Measurements from ENCODE around the gene AQP12A.

DNA sequence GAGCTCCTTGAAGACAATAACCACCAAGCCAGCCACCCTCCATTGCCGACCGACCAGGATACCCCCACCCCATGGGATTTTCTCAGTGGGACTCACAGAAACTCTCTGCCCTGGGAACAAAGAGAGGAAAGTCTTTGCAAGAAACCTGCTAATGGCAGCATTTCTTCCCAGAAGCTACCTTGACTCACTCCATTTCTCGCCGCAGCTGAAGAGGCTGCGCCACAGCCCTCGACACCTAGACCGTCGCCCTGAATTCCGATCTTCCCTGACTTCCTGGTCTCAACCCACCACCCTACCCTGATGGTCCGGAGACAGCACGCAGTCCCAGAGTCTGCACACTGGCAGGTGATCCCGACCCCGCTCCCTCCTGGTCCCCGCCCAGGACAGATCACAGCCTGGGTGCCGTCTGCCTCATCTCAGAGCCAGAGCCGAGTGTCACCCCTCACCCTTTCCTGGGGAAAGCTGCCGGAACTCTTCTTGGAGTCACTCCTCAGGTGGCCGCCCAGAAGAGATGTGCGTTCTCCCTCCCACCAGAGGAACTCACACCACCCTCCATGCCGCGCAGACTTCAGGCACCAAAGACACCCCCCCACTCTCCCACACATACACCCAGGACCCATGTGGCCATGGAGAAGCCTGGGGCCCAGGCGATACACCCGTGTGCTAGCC, 24.6 kb downstream of the AQP12A start:
- TF ChIP-seq, protein P1, sequence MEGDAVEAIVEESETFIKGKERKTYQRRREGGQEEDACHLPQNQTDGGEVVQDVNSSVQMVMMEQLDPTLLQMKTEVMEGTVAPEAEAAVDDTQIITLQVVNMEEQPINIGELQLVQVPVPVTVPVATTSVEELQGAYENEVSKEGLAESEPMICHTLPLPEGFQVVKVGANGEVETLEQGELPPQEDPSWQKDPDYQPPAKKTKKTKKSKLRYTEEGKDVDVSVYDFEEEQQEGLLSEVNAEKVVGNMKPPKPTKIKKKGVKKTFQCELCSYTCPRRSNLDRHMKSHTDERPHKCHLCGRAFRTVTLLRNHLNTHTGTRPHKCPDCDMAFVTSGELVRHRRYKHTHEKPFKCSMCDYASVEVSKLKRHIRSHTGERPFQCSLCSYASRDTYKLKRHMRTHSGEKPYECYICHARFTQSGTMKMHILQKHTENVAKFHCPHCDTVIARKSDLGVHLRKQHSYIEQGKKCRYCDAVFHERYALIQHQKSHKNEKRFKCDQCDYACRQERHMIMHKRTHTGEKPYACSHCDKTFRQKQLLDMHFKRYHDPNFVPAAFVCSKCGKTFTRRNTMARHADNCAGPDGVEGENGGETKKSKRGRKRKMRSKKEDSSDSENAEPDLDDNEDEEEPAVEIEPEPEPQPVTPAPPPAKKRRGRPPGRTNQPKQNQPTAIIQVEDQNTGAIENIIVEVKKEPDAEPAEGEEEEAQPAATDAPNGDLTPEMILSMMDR (IDR thresholded peaks at IDR 0.05), result no peak
- no peak for TF ChIP-seq ZFX (IDR thresholded peaks at IDR 0.05; ENCODE audit: borderline replicate concordance)
